MCF 10A (cell line): ENCODE data around the gene KLF4. TPM values are rescaled to one million over a fixed set of nuclear protein-coding genes. Genes with fewer than 3 reads are reported as not detected.
A peak's percentile ranks its signal among the peaks of the same experiment; 100 is the strongest.

Source experiments
- BruUV-seq: library from RNA; stranded (reverse); fragments of 400-500 nt; replicated peaks from 2 replicates; lab custom pipeline; 2021; lab: Mats Ljungman, UMichigan
- CTCF ChIA-PET: fragments of 300-600 bp; sonication (Branson Sonifier 250); formaldehyde crosslinking; extraction: SDS; loops from one replicate; lab custom pipeline; 2021; ENCODE audit warnings: antibody characterized with exemption, inconsistent platforms; lab: Yijun Ruan, JAX
- POLR2A ChIA-PET: fragments of 300-600, 350-650 bp; sonication (Branson Sonifier 250); formaldehyde crosslinking; extraction: SDS; loops from one replicate; lab custom pipeline; 2020; ENCODE audit warnings: antibody characterized with exemption, inconsistent platforms; lab: Yijun Ruan, JAX
- DNase-seq: peaks from one replicate; pipeline ENCODE4 v3.0.0-alpha.2; 2018; ENCODE audit not compliant: unreplicated experiment
- H3K27ac Mint-ChIP-seq: one replicate; pipeline ENCODE4 v1.8.0; 2022; ENCODE audit warnings: mild to moderate bottlenecking, low read depth, mixed read lengths; ENCODE audit not compliant: unreplicated experiment
- H3K27me3 Mint-ChIP-seq: one replicate; pipeline ENCODE4 v1.8.0; 2022; ENCODE audit warnings: mixed read lengths; ENCODE audit not compliant: insufficient read depth, unreplicated experiment
- H3K36me3 Mint-ChIP-seq: one replicate; pipeline ENCODE4 v1.8.0; 2022; ENCODE audit warnings: mild to moderate bottlenecking, moderate library complexity, mixed read lengths; ENCODE audit not compliant: insufficient read depth, unreplicated experiment
- H3K4me1 Mint-ChIP-seq: one replicate; pipeline ENCODE4 v1.8.0; 2022; ENCODE audit warnings: mixed read lengths; ENCODE audit not compliant: insufficient read depth, unreplicated experiment
- H3K4me3 Mint-ChIP-seq: one replicate; pipeline ENCODE4 v1.8.0; 2022; ENCODE audit warnings: mild to moderate bottlenecking, moderate library complexity, mixed read lengths; ENCODE audit not compliant: unreplicated experiment
- H3K9me3 Mint-ChIP-seq: one replicate; pipeline ENCODE4 v1.8.0; 2022; ENCODE audit warnings: mixed read lengths; ENCODE audit not compliant: unreplicated experiment
- CTCF ChIP-seq: fragments of 200-600 bp; IDR thresholded peaks from one replicate; pipeline ENCODE4 v1.8.0; 2022; ENCODE audit warnings: antibody characterized with exemption, mild to moderate bottlenecking; ENCODE audit not compliant: unreplicated experiment
- intact Hi-C: fragments of 100-400 bp; cut with micrococcal nuclease; formaldehyde crosslinking; loops from 2 replicates; pipeline ENCODE4 v1.14.1; 2022
- total RNA-seq: library from RNA; stranded (reverse); gene quantifications from 2 replicates; pipeline ENCODE4 v1.2.3, GENCODE V29; 2022

KLF4 gene
- total RNA-seq, 1 experiment from 2014 or later: 96.0 TPM

- peak; percentile 43 for DNase-seq
- no peaks in the 10 kb centered on the region for H3K9me3 Mint-ChIP-seq
- peak overlapping the region; percentile 96 for H3K27ac Mint-ChIP-seq
- intact Hi-C loops: loop anchor here (1.0 to 10.0 kb wide), 7 partner anchors 246 to 1274 kb away; no protein-coding TSS in a partner anchor
- peaks cover 22% of the 10 kb centered on the region for H3K4me1 Mint-ChIP-seq
- CTCF ChIA-PET: interaction anchor here (0.6 to 2.1 kb wide), 11 partner anchors 73 to 1272 kb away, joined by 3 to 7 read pairs (median 4); no protein-coding TSS in a partner anchor
- peaks cover 54% of the 10 kb centered on the region for H3K36me3 Mint-ChIP-seq
- POLR2A ChIA-PET: interaction anchor here (0.6 to 4.3 kb wide), 23 partner anchors 8 to 1274 kb away, joined by 3 to 49 read pairs (median 5); no protein-coding TSS in a partner anchor
- no TSS peak for BruUV-seq
- TF ChIP-seq CTCF: no peak
- H3K4me3 Mint-ChIP-seq: peak overlapping the region; percentile 94
- H3K27me3 Mint-ChIP-seq: no peaks in the 10 kb centered on the region
Measured at GRCh38 chr9:107488375-107489143, 1.0 kb downstream of the KLF4 start.

DNA sequence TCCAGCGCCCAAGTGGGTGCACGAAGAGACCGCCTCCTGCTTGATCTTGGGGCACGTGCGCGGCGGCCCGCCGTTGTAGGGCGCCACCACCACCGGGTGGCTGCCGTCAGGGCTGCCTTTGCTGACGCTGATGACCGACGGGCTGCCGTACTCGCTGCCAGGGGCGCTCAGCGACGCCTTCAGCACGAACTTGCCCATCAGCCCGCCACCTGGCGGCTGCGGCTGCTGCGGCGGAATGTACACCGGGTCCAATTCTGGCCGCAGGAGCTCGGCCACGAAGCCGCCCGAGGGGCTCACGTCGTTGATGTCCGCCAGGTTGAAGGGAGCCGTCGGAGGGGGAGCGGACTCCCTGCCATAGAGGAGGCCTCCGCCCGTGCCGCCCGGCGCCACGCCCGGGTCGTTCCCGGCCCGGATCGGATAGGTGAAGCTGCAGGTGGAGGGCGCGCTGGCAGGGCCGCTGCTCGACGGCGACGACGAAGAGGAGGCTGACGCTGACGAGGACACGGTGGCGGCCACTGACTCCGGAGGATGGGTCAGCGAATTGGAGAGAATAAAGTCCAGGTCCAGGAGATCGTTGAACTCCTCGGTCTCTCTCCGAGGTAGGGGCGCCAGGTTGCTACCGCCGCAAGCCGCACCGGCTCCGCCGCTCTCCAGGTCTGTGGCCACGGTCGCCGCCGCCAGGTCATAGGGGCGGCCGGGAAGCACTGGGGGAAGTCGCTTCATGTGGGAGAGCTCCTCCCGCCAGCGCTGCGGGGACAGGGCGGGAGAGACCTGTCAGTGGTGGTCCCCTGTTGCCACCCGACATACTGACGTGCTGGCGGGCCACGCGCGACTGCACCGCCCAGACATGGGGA lies 1.8 kb downstream of the KLF4 start:
- no peaks in the 10 kb centered on the region for H3K27me3 Mint-ChIP-seq
- no peak for DNase-seq

GRCh38 chr9:107486674-107487520 lies 2.7 kb downstream of the KLF4 start:
- no peak for DNase-seq
- Mint-ChIP-seq H3K9me3 (no peaks in the 10 kb centered on the region), H3K4me1 (peaks cover 25% of the 10 kb centered on the region), H3K27me3 (no peaks in the 10 kb centered on the region), H3K36me3 (peaks cover 59% of the 10 kb centered on the region), H3K27ac (peak overlapping the region; percentile 96), H3K4me3 (peak overlapping the region; percentile 94)
- BruUV-seq: no TSS peak
- ChIA-PET CTCF (interaction anchor here (0.6 to 1.5 kb wide), 11 partner anchors 225 to 1274 kb away, joined by 3 to 5 read pairs (median 3); no protein-coding TSS in a partner anchor), POLR2A (interaction anchor here (1.1 to 4.3 kb wide), 7 partner anchors 22 to 1080 kb away, joined by 3 to 49 read pairs (median 18); no protein-coding TSS in a partner anchor)
- TF ChIP-seq CTCF: no peak
- intact Hi-C loops: loop anchor here (5.0 to 10.0 kb wide), 4 partner anchors 265 to 1275 kb away; no protein-coding TSS in a partner anchor

More for the DNA sequence above, 1.8 kb downstream of the KLF4 start:
- ChIA-PET POLR2A (interaction anchor here (0.7 to 4.3 kb wide), 18 partner anchors 7 to 1079 kb away, joined by 3 to 49 read pairs (median 10); no protein-coding TSS in a partner anchor), CTCF (interaction anchor here (0.6 to 2.1 kb wide), 16 partner anchors 74 to 1273 kb away, joined by 3 to 7 read pairs (median 4); no protein-coding TSS in a partner anchor)
- Mint-ChIP-seq H3K9me3 (no peaks in the 10 kb centered on the region), H3K27ac (peak overlapping the region; percentile 96), H3K36me3 (peaks cover 59% of the 10 kb centered on the region), H3K4me3 (peak overlapping the region; percentile 94), H3K4me1 (peaks cover 25% of the 10 kb centered on the region)
- TF ChIP-seq CTCF: peak; percentile 18
- intact Hi-C loops: loop anchor here (1.0 to 10.0 kb wide), 6 partner anchors 247 to 1275 kb away; no protein-coding TSS in a partner anchor
- no TSS peak for BruUV-seq
